PFSK-1 (cell line): ENCODE measurements around the gene USP31.

Experiments used
- FOXP2 ChIP-seq: optimal IDR thresholded peaks from 2 replicates; pipeline ENCODE3; 2011; ENCODE audit warnings: borderline replicate concordance, control low read depth, inconsistent platforms; ENCODE audit not compliant: insufficient read depth; ENCODE audit errors: extremely low read length, extremely low read depth
- POLR2AphosphoS5 ChIP-seq: IDR thresholded peaks from 2 replicates; pipeline ENCODE4 v1.6.1; 2012; ENCODE audit warnings: low read depth, mild to moderate bottlenecking, control low read depth, low read length, moderate library complexity
- SIN3A ChIP-seq: IDR thresholded peaks from 2 replicates; pipeline ENCODE4 v1.6.1; 2012; ENCODE audit warnings: mild to moderate bottlenecking, low read length, moderate library complexity, borderline replicate concordance; ENCODE audit not compliant: insufficient read depth
- TAF1 ChIP-seq: IDR thresholded peaks from 2 replicates; pipeline ENCODE4 v1.6.1; 2012; ENCODE audit warnings: low read length, control low read depth, borderline replicate concordance; ENCODE audit not compliant: insufficient read depth
- TF ChIP-seq, protein P1 (sequence below), 2 experiments: IDR thresholded peaks; 2 replicates each; pipeline versions ENCODE4 v1.6.1 to v1.8.0; 2011 to 2012; ENCODE audit warnings: low read depth in 2 of 2, low read length in 2 of 2, control low read depth in 1 of 2, inconsistent platforms in 1 of 2, mild to moderate bottlenecking in 1 of 2, moderate library complexity in 1 of 2; ENCODE audit not compliant: insufficient read depth in 1 of 2

The USP31 gene

DNA sequence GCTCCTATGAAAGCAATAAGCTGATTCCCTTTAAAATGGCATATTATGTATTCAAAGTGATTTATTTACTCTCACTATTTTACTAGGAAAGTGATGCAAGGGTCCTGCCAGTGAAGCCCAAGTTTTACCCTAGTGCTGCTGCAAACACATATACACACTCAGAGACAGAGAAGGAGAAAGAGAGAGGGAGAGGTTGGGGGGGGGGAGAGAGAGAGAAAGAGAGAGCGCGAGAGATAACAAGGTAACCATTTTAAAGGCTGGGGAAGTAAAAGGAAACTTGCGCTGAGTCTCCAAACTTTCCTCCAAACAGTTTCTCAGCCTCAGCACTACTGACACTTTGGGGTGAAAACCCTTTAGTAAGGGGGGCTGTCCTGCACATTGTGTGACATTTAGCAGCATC lies 5.9 kb downstream of the USP31 start:
- TF ChIP-seq, protein P1, sequence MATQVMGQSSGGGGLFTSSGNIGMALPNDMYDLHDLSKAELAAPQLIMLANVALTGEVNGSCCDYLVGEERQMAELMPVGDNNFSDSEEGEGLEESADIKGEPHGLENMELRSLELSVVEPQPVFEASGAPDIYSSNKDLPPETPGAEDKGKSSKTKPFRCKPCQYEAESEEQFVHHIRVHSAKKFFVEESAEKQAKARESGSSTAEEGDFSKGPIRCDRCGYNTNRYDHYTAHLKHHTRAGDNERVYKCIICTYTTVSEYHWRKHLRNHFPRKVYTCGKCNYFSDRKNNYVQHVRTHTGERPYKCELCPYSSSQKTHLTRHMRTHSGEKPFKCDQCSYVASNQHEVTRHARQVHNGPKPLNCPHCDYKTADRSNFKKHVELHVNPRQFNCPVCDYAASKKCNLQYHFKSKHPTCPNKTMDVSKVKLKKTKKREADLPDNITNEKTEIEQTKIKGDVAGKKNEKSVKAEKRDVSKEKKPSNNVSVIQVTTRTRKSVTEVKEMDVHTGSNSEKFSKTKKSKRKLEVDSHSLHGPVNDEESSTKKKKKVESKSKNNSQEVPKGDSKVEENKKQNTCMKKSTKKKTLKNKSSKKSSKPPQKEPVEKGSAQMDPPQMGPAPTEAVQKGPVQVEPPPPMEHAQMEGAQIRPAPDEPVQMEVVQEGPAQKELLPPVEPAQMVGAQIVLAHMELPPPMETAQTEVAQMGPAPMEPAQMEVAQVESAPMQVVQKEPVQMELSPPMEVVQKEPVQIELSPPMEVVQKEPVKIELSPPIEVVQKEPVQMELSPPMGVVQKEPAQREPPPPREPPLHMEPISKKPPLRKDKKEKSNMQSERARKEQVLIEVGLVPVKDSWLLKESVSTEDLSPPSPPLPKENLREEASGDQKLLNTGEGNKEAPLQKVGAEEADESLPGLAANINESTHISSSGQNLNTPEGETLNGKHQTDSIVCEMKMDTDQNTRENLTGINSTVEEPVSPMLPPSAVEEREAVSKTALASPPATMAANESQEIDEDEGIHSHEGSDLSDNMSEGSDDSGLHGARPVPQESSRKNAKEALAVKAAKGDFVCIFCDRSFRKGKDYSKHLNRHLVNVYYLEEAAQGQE (IDR thresholded peaks at IDR 0.05; ENCODE audit: insufficient read depth in 1 of 2, low read depth in 2 of 2, low read length in 2 of 2): no peak
- no peak for TF ChIP-seq TAF1
- no peak for TF ChIP-seq FOXP2
- TF ChIP-seq POLR2AphosphoS5: no peak
- no peak for TF ChIP-seq SIN3A

DNA sequence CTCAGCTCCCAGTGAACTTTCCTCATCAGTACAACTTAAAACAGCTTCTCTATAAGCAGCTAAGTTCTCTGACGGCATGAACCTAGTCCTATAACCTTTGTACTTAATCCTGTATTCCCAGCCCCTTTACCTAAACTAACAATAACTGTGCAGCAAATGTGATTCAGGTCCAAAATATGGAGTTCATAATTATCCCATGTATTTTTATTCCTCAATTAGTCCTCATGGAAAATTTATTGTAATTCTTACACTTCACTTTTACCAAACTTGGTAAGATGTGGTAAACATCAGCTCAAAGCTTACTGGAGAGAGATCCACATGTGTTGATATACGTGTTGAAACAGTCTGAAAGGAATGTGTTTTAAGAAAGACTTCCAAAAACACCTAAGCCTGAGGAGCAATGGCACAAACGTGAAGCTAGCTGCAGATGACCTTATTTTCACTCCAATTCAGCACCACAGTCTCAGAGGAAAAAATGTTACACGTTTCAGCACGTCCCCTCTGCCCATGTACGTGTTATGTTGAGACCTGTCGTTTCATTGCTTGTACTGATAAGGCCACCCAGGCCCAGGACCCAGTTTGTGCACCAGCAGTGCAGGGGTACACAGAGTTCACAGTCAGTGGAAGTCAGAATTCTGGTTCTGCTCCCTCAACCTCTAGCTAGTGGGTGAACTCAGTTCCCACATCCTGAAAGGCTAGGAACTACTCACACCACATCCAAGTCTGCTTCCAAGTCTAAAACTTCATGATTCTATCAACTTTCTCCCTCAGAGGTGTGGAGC lies 7.1 kb downstream of the USP31 start:
- TF ChIP-seq SIN3A (no peak), FOXP2 (no peak), POLR2AphosphoS5 (no peak), TAF1 (no peak)
- TF ChIP-seq, protein P1 (IDR thresholded peaks at IDR 0.05; ENCODE audit: insufficient read depth in 1 of 2, low read depth in 2 of 2, low read length in 2 of 2): no peak

DNA sequence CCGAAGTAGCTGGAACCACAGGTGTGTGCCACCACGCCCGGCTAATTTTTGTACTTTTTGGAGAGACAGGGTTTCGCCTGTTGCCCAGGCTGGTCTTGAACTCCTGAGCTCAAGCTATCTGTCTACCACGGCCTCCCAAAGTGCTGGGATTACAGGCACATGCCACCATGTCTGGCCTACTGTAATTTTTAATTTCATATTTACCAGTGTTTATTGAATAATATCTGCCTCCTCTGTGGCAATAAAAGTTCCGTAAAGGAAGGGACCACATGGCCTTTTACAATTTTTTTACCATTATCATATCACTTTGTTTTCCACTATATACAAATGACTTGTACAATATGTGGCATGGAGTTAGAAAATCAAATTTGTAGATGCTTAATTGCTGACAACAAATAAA lies 7.8 kb downstream of the USP31 start:
- TF ChIP-seq TAF1 (no peak), POLR2AphosphoS5 (no peak), FOXP2 (no peak), SIN3A (no peak)
- TF ChIP-seq, protein P1 (IDR thresholded peaks at IDR 0.05; ENCODE audit: insufficient read depth in 1 of 2, low read depth in 2 of 2, low read length in 2 of 2): no peak

DNA sequence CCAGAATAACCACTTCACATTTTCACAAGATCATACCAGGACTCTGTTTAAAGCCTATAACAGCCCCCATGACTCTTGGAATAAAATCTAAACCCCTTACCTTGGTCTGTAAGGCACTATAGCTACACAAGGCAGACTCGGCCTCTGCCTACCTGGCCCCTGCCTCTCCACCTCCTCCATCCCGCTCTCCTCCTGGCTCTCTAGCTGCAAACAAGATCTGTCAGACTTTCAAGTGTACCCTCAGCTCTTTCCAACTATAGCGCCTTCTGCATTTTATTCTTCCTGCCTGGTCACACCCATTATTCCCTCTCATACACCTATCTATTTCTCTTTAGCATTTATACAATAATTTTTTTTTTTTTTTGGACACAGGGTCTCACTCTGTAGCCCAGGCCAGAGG lies 8.2 kb downstream of the USP31 start:
- no peak for TF ChIP-seq TAF1
- TF ChIP-seq, protein P1 (IDR thresholded peaks at IDR 0.05; ENCODE audit: insufficient read depth in 1 of 2, low read depth in 2 of 2, low read length in 2 of 2): no peak
- TF ChIP-seq POLR2AphosphoS5: no peak
- no peak for TF ChIP-seq SIN3A
- TF ChIP-seq FOXP2: no peak

DNA sequence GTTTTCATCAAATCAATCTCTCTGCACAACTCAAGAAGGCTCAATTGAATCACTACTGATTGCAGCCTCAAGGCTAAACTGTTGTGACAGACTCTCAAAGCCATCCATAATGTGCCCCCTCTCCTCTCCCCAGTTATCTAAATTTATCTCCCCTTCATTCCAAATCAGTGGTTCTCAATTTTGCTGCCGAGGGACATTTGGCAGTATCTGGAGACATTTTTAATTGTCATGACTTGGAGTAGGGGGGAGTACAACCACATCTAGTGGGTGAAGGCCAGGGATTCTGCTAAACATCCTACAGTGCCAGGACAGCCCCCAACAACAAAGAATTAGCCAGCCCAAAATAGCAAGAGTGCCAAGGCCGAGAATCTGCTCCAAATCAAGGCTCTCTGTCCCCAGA lies 9.1 kb downstream of the USP31 start:
- TF ChIP-seq, protein P1 (IDR thresholded peaks at IDR 0.05; ENCODE audit: insufficient read depth in 1 of 2, low read depth in 2 of 2, low read length in 2 of 2): no peak
- TF ChIP-seq FOXP2 (no peak), POLR2AphosphoS5 (no peak), SIN3A (no peak), TAF1 (no peak)
